Kidney (tissue), 14 donors: Measurements from ENCODE around the gene SET. TPM values are rescaled to one million over a fixed set of nuclear protein-coding genes. Genes with fewer than 3 reads are reported as not detected.
"Not testable (repeated sequence)": the region's sequence is repeated elsewhere in the genome, so short reads cannot be mapped to it uniquely, and the experiment has no call there.

Experiments used
- DNase-seq, 5 donors: peaks; one replicate each; pipeline ENCODE4 v3.0.0-alpha.2; 2013 to 2020
- FAIRE-seq: peaks from 2 replicates; lab custom pipeline; 2012; peaks lifted over from hg19 to GRCh38; lab: Jason Lieb, UNC
- H3K27ac ChIP-seq, 2 donors: one replicate each; pipeline ENCODE4 v1.7.0; 2013; ENCODE audit warnings: low read depth in 2 of 2, low read length in 2 of 2, inconsistent platforms in 1 of 2
- H3K27me3 ChIP-seq: one replicate; pipeline ENCODE4 v1.7.1; 2013; ENCODE audit warnings: low read length, inconsistent platforms; ENCODE audit not compliant: control insufficient read depth, insufficient read depth
- H3K36me3 ChIP-seq, 3 donors: one replicate each; pipeline versions ENCODE4 v1.7.0 to v1.7.1; 2013; ENCODE audit warnings: low read length in 3 of 3, control low read depth in 1 of 3, inconsistent platforms in 1 of 3; ENCODE audit not compliant: insufficient read depth in 3 of 3, control insufficient read depth in 2 of 3
- H3K4me1 ChIP-seq, 3 donors: one replicate each; pipeline versions ENCODE4 v1.7.0 to v1.7.1; 2013; ENCODE audit warnings: low read length in 3 of 3, inconsistent platforms in 1 of 3, low read depth in 1 of 3; ENCODE audit not compliant: control insufficient read depth in 2 of 3, insufficient read depth in 2 of 3
- H3K4me3 ChIP-seq, 3 donors: one replicate each; pipeline versions ENCODE4 v1.7.0 to v1.8.1; 2013; ENCODE audit warnings: low read length in 3 of 3, control low read depth in 1 of 3, inconsistent platforms in 1 of 3
- H3K9ac ChIP-seq, 3 donors: one replicate each; pipeline versions ENCODE4 v1.7.0 to v1.7.1; 2013; ENCODE audit warnings: low read length in 3 of 3, control low read depth in 1 of 3, inconsistent platforms in 1 of 3
- H3K9me3 ChIP-seq, 3 donors: one replicate each; pipeline versions ENCODE4 v1.7.0 to v1.7.1; 2013; ENCODE audit warnings: low read length in 3 of 3, control low read depth in 1 of 3, inconsistent platforms in 1 of 3; ENCODE audit not compliant: control insufficient read depth in 2 of 3, insufficient read depth in 1 of 3
- CTCF ChIP-seq: IDR thresholded peaks from 3 replicates; pipeline ENCODE4 v1.5.1; 2012; ENCODE audit warnings: mild to moderate bottlenecking, moderate library complexity, borderline replicate concordance; ENCODE audit not compliant: insufficient read depth; ENCODE audit errors: extremely low read depth
- intact Hi-C: fragments of 100-400 bp; cut with DNase I; formaldehyde crosslinking; loops from one replicate; pipeline ENCODE4 v1.11.1; 2022
- polyA plus RNA-seq: library from polyadenylated mRNA; stranded (reverse); fragments of 350-450 nt; fragmentation: Illumina TruSeq; extraction: RNeasy Lipid Tissue Mini Kit (QIAGEN cat#74804); gene quantifications from one replicate; pipeline ENCODE4 v1.2.3, GENCODE V29; 2014; ENCODE audit warnings: low read depth, low replicate concordance; ENCODE audit not compliant: insufficient read depth
- total RNA-seq: library from RNA; stranded (reverse); fragmentation: NEBNext Ultra II Directional; extraction: Animal tissue kit (Norgen Biotek cat#: 25700); gene quantifications from one replicate; pipeline ENCODE4 v1.2.1, GENCODE V29; 2021
- donor health status: control.
- donor health status: control.
- donor health status: control.
- donor health status: control.
- donor health status: control.
- donor health status: DM: yes; HTN: yes; CAD: no.
- donor health status: Normal renal cell carcinoma (clear cell type).

The SET gene
- total and polyA plus RNA-seq, 2 donors from 2014 or later, result 127 to 247 TPM

DNA sequence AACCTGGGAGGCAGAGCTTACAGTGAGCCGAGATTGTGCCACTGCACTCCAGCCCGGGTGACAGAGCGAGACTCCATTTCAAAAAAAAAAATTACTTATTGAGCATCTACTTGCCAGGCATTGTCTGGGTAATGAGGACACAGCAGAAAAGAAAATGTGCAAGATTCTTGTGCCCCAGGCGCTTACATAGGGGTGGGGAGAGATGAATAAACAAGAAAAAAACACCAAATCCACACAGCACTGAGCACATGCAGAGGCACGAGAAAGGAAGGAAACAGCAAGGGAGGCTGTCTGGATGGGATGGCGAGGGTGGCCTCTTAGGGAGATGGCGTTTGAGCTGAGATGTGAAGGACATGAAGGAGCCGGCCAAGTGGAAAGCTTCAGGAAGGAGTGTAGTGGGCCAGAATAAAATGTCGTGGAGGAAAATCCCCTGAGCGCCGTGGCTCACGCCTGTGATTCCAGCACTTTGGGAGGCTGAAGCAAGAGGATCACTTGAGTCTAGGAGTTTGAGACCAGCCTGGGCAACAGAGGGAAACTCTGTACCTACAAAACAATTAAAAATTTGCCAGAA, 46.3 kb upstream of the SET start:
- FAIRE-seq, result no peak
- peaks cover 0 to 3% (median 3%) of the 10 kb centered on the region in 3 donors for H3K36me3 ChIP-seq
- TF ChIP-seq CTCF, result no peak
- no peak overlapping the region for H3K4me3 ChIP-seq
- no peaks in the 10 kb centered on the region for H3K9me3 ChIP-seq
- no peak overlapping the region for H3K9ac ChIP-seq
- H3K27ac ChIP-seq, result no peak overlapping the region
- H3K27me3 ChIP-seq, result no peaks in the 10 kb centered on the region
- no peaks in the 10 kb centered on the region for H3K4me1 ChIP-seq
- DNase-seq, result no peak
- intact Hi-C loops, result no loop called here

DNA sequence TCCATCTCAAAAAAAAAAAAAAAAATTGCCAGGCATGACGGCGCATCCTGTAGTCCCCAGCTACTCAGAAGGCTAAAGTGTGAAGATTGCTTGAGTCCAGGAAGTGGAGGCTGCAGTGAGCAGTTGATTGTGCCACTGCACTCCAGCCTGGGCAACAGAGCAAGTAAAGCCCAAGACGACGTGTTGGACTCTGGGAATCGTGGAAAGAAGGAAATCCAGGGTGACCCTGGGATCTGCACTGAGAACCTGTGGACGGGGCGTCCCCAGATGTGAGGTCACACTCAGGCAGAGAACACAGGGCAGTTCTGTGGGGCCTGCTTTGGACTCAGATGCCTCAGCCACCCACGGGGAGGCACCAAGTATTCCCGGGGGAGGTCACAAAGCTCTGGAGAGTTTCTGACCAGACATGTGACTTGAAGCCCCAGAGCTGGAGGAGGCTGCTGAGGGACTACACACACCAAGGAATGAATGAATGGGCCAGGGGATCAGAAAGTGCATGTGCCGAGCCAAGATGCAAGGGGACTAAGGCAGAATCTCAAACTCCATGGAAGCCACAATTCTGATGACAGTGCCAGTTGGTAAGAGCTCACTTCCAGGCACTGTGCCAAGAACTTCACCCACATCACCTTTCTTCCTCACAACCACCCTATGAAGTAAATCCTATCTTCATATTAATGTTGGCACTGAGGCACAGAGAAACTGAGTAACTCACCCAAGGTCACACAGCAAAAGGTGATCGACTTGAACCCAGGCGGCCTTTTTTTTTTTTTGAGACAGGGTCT, 45.3 kb upstream of the SET start:
- FAIRE-seq (no peak), DNase-seq (no peak)
- Histone ChIP-seq H3K9me3 (no peaks in the 10 kb centered on the region), H3K36me3 (peaks cover 0 to 3% (median under 1%) of the 10 kb centered on the region in 3 donors), H3K4me1 (no peaks in the 10 kb centered on the region), H3K27me3 (no peaks in the 10 kb centered on the region), H3K4me3 (no peak overlapping the region), H3K9ac (no peak overlapping the region), H3K27ac (no peak overlapping the region)
- intact Hi-C loops, result no loop called here
- TF ChIP-seq CTCF, result no peak

GRCh38 chr9:128648206-128648605, 40.8 kb upstream of the SET start:
- H3K4me3 ChIP-seq, FAIRE-seq, H3K27ac ChIP-seq, H3K9me3 ChIP-seq, H3K9ac ChIP-seq, H3K27me3 ChIP-seq, intact Hi-C loops, H3K36me3 ChIP-seq, H3K4me1 ChIP-seq: not testable (repeated sequence)
- peak in 1 of 5 donors; percentile 72 for DNase-seq

DNA sequence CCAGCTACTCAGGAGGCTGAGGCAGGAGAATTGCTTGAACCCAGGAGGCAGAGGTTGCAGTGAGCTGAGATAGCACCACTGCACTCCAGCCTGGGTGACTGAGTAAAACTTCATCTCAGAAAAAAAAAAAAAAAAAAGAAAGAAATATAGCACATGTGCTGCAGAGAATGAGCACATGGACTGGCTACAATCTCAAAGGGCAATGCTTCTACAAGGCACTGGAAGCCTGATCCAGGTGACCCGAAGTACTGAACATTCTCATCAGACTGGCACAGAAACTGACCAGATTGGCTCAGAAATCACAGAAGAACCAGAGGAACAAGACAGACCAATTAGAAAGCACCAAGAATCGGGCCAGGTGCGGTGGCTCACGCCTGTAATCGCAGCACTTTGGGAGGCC, 37.2 kb upstream of the SET start:
- H3K27ac ChIP-seq, result no peak overlapping the region
- intact Hi-C loops, result no loop called here
- no peaks in the 10 kb centered on the region for H3K4me1 ChIP-seq
- TF ChIP-seq CTCF, result no peak
- H3K36me3 ChIP-seq, result no peaks in the 10 kb centered on the region
- no peaks in the 10 kb centered on the region for H3K27me3 ChIP-seq
- H3K4me3 ChIP-seq, result no peak overlapping the region
- DNase-seq (no peak), FAIRE-seq (no peak)
- H3K9ac ChIP-seq, result no peak overlapping the region
- H3K9me3 ChIP-seq, result no peaks in the 10 kb centered on the region
